Measurements from ENCODE around the gene NFASC. TPM values are rescaled to one million over a fixed set of nuclear protein-coding genes. Genes with fewer than 3 reads are reported as not detected.

The NFASC gene
- total and polyA plus RNA-seq, 4 donors, result 0.23 to 5.4 (median 1.9) TPM

DNA sequence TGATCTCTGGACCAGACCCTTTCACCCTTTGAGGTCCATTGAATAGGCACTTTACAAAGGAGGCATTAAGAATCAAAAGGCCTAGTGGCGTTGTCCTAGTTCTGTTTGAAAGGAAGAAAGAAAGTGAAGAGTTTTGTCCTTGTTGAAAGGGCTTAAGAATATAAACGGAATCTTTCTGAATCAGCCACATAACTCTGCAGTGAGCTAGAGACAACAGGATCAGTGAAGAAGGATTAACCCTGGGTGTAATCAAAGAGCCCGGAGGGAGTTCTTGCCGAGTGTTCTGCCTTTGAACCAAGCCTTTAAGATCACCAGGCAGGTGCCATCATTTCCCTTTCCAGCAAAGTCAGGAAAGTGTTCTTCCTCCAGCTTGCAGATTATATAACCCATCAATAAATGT lies 117.5 kb downstream of the NFASC start:
- no peaks in the 10 kb centered on the region for H3K36me3 ChIP-seq (ENCODE audit: control insufficient read depth in 4 of 4, insufficient read depth in 3 of 4, low read depth in 1 of 4, low read length in 3 of 4)
- no peaks in the 10 kb centered on the region for H3K27me3 ChIP-seq (ENCODE audit: control insufficient read depth in 4 of 4, insufficient read depth in 4 of 4, low read length in 3 of 4)
- 87% methylated on average over 4 of the region's 4 CpGs for WGBS
- TF ChIP-seq RAD21 (IDR thresholded peaks at IDR 0.05) (no peak), HNF4A (conservative IDR thresholded peaks at IDR 0.05) (no peak), EGR1 (IDR thresholded peaks at IDR 0.05; ENCODE audit: low read depth in 2 of 2) (no peak), HNF4G (IDR thresholded peaks at IDR 0.05) (no peak), RXRA (IDR thresholded peaks at IDR 0.05) (no peak), TAF1 (conservative IDR thresholded peaks at IDR 0.05) (no peak), YY1 (IDR thresholded peaks at IDR 0.05) (no peak), JUND (IDR thresholded peaks at IDR 0.05) (no peak), FOXA1 (IDR thresholded peaks at IDR 0.05) (no peak), GABPA (IDR thresholded peaks at IDR 0.05 in 1 of 2, conservative IDR thresholded peaks at IDR 0.05 in 1 of 2) (no peak)
- TF ChIP-seq, protein P1, sequence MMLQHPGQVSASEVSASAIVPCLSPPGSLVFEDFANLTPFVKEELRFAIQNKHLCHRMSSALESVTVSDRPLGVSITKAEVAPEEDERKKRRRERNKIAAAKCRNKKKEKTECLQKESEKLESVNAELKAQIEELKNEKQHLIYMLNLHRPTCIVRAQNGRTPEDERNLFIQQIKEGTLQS (IDR thresholded peaks at IDR 0.05), result no peak
- TF ChIP-seq, protein P2, sequence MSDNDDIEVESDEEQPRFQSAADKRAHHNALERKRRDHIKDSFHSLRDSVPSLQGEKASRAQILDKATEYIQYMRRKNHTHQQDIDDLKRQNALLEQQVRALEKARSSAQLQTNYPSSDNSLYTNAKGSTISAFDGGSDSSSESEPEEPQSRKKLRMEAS (IDR thresholded peaks at IDR 0.05), result no peak
- TF ChIP-seq, protein P3, sequence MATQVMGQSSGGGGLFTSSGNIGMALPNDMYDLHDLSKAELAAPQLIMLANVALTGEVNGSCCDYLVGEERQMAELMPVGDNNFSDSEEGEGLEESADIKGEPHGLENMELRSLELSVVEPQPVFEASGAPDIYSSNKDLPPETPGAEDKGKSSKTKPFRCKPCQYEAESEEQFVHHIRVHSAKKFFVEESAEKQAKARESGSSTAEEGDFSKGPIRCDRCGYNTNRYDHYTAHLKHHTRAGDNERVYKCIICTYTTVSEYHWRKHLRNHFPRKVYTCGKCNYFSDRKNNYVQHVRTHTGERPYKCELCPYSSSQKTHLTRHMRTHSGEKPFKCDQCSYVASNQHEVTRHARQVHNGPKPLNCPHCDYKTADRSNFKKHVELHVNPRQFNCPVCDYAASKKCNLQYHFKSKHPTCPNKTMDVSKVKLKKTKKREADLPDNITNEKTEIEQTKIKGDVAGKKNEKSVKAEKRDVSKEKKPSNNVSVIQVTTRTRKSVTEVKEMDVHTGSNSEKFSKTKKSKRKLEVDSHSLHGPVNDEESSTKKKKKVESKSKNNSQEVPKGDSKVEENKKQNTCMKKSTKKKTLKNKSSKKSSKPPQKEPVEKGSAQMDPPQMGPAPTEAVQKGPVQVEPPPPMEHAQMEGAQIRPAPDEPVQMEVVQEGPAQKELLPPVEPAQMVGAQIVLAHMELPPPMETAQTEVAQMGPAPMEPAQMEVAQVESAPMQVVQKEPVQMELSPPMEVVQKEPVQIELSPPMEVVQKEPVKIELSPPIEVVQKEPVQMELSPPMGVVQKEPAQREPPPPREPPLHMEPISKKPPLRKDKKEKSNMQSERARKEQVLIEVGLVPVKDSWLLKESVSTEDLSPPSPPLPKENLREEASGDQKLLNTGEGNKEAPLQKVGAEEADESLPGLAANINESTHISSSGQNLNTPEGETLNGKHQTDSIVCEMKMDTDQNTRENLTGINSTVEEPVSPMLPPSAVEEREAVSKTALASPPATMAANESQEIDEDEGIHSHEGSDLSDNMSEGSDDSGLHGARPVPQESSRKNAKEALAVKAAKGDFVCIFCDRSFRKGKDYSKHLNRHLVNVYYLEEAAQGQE (IDR thresholded peaks at IDR 0.05), result no peak
- H3K9ac ChIP-seq (ENCODE audit: low read depth in 1 of 2, low read length in 2 of 2), result no peak overlapping the region
- peaks cover 5 to 13% (median 8%) of the 10 kb centered on the region in 4 donors for H3K4me1 ChIP-seq (ENCODE audit: control insufficient read depth in 4 of 4, insufficient read depth in 4 of 4, low read length in 3 of 4)
- H3K27ac ChIP-seq (ENCODE audit: low read depth in 1 of 2, low read length in 2 of 2), result no peak overlapping the region
- no peak for DNase-seq (ENCODE audit: low spot score)
- no peak overlapping the region for H3K4me3 ChIP-seq (ENCODE audit: low read depth in 1 of 3, low read length in 3 of 3)
- no peaks in the 10 kb centered on the region for H3K9me3 ChIP-seq (ENCODE audit: control insufficient read depth in 4 of 4, low read length in 3 of 4)

DNA sequence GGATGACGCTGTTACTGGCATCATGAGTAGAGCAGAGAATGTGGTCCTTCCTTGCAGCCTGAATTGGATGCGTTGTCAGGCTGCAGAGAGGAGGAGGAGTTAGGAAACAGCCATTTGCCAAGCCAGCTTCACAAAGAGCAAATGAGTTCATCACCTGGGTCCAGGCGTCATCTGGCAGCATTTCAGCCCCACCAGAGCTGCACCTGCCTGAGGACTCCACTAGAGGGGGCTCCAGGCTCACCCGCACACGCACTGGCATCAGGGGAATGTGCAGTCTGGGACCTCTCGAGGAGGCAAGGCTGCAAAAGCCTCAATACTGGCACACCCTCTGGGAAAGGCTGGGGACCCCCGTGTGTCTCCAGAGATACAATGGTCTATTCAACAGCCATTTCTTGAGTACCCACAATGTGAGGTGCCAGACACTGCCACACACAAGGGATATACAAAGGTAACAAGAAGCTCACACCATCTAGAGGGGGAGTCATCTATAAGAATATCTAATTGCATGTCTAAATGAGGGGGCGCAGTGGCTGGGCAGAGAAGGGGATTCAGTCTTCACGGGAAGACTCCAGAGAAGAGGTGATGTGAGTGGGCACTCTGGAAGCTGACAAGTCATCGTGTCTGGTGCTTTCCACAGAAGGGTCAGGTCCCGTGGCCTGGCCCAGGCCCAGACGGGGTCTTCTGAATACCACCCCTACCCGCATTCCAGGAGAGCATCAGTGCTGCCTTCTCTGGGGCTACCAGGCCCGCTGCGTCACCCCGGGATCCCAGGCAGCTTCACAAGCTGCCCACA lies 118.8 kb downstream of the NFASC start:
- Histone ChIP-seq H3K4me1 (ENCODE audit: control insufficient read depth in 4 of 4, insufficient read depth in 4 of 4, low read length in 3 of 4) (peaks cover 9 to 16% (median 13%) of the 10 kb centered on the region in 4 donors), H3K9me3 (ENCODE audit: control insufficient read depth in 4 of 4, low read length in 3 of 4) (no peaks in the 10 kb centered on the region), H3K4me3 (ENCODE audit: low read depth in 1 of 3, low read length in 3 of 3) (no peak overlapping the region), H3K9ac (ENCODE audit: low read depth in 1 of 2, low read length in 2 of 2) (no peak overlapping the region), H3K27ac (ENCODE audit: low read depth in 1 of 2, low read length in 2 of 2) (no peak overlapping the region), H3K27me3 (ENCODE audit: control insufficient read depth in 4 of 4, insufficient read depth in 4 of 4, low read length in 3 of 4) (no peaks in the 10 kb centered on the region), H3K36me3 (ENCODE audit: control insufficient read depth in 4 of 4, insufficient read depth in 3 of 4, low read depth in 1 of 4, low read length in 3 of 4) (no peaks in the 10 kb centered on the region)
- peak; percentile 81 for DNase-seq (ENCODE audit: low spot score)
- TF ChIP-seq, protein P2 (IDR thresholded peaks at IDR 0.05), result no peak
- TF ChIP-seq, protein P4, sequence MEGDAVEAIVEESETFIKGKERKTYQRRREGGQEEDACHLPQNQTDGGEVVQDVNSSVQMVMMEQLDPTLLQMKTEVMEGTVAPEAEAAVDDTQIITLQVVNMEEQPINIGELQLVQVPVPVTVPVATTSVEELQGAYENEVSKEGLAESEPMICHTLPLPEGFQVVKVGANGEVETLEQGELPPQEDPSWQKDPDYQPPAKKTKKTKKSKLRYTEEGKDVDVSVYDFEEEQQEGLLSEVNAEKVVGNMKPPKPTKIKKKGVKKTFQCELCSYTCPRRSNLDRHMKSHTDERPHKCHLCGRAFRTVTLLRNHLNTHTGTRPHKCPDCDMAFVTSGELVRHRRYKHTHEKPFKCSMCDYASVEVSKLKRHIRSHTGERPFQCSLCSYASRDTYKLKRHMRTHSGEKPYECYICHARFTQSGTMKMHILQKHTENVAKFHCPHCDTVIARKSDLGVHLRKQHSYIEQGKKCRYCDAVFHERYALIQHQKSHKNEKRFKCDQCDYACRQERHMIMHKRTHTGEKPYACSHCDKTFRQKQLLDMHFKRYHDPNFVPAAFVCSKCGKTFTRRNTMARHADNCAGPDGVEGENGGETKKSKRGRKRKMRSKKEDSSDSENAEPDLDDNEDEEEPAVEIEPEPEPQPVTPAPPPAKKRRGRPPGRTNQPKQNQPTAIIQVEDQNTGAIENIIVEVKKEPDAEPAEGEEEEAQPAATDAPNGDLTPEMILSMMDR (IDR thresholded peaks at IDR 0.05; ENCODE audit: low read depth, low read length, missing input control), result peak; percentile 99
- no peak for TF ChIP-seq YY1 (IDR thresholded peaks at IDR 0.05)
- TF ChIP-seq, protein P5, sequence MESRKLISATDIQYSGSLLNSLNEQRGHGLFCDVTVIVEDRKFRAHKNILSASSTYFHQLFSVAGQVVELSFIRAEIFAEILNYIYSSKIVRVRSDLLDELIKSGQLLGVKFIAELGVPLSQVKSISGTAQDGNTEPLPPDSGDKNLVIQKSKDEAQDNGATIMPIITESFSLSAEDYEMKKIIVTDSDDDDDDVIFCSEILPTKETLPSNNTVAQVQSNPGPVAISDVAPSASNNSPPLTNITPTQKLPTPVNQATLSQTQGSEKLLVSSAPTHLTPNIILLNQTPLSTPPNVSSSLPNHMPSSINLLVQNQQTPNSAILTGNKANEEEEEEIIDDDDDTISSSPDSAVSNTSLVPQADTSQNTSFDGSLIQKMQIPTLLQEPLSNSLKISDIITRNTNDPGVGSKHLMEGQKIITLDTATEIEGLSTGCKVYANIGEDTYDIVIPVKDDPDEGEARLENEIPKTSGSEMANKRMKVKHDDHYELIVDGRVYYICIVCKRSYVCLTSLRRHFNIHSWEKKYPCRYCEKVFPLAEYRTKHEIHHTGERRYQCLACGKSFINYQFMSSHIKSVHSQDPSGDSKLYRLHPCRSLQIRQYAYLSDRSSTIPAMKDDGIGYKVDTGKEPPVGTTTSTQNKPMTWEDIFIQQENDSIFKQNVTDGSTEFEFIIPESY (IDR thresholded peaks at IDR 0.05), result no peak
- TF ChIP-seq HNF4A (conservative IDR thresholded peaks at IDR 0.05), result peak; percentile 18 to 46
- TF ChIP-seq, protein P3 (IDR thresholded peaks at IDR 0.05), result no peak
- peak; percentile 100 for TF ChIP-seq RAD21 (IDR thresholded peaks at IDR 0.05)
- peak; percentile 79 to 92 for TF ChIP-seq RXRA (IDR thresholded peaks at IDR 0.05)
- WGBS, result 46% methylated on average over 16 of the region's 16 CpGs
